Measurements from ENCODE around the gene NPTXR. TPM values are rescaled to one million over a fixed set of nuclear protein-coding genes. Genes with fewer than 3 reads are reported as not detected.

Gene NPTXR
- total RNA-seq, 2 experiments from 2014 or later, result 1.9 to 2.5 TPM

GRCh38 chr22:38835888-38836301, 7.9 kb downstream of the NPTXR start:
- DNase-seq, result no peak
- H3K4me3 Mint-ChIP-seq, result no peak overlapping the region
- ChIA-PET POLR2A (no interaction called here), CTCF (interaction anchor here (3.7 kb wide), 1 partner anchor 34 kb away, joined by 17 read pairs; no protein-coding TSS in a partner anchor)
- H3K9me3 Mint-ChIP-seq, result no peaks in the 10 kb centered on the region
- intact Hi-C loops (cut with micrococcal nuclease), result no loop called here
- no peaks in the 10 kb centered on the region for H3K36me3 Mint-ChIP-seq
- H3K4me1 Mint-ChIP-seq (ENCODE audit: low read depth), result no peaks in the 10 kb centered on the region
- peaks cover 2% of the 10 kb centered on the region for H3K27me3 Mint-ChIP-seq
- no peak overlapping the region for H3K27ac Mint-ChIP-seq

- H3K4me1 Mint-ChIP-seq (ENCODE audit: low read depth), result no peaks in the 10 kb centered on the region
Observed at GRCh38 chr22:38834991-38835390, 8.8 kb downstream of the NPTXR start.

GRCh38 chr22:38834215-38834953, 9.4 kb downstream of the NPTXR start:
- no peak overlapping the region for H3K27ac Mint-ChIP-seq
- no peaks in the 10 kb centered on the region for H3K4me1 Mint-ChIP-seq (ENCODE audit: low read depth)
- DNase-seq, result no peak
- ChIA-PET POLR2A (no interaction called here), CTCF (interaction anchor here (0.6 kb wide), 1 partner anchor 37 kb away, joined by 3 read pairs; no protein-coding TSS in a partner anchor)
- no peak overlapping the region for H3K4me3 Mint-ChIP-seq
- intact Hi-C loops (cut with micrococcal nuclease), result no loop called here
- no peaks in the 10 kb centered on the region for H3K27me3 Mint-ChIP-seq
- no peaks in the 10 kb centered on the region for H3K9me3 Mint-ChIP-seq
- H3K36me3 Mint-ChIP-seq, result no peaks in the 10 kb centered on the region

More at GRCh38 chr22:38834991-38835390, 8.8 kb downstream of the NPTXR start:
- H3K27ac Mint-ChIP-seq, result no peak overlapping the region
- no peak for DNase-seq
- no peaks in the 10 kb centered on the region for H3K36me3 Mint-ChIP-seq
- no peak overlapping the region for H3K4me3 Mint-ChIP-seq
- H3K9me3 Mint-ChIP-seq, result no peaks in the 10 kb centered on the region
- ChIA-PET POLR2A (no interaction called here), CTCF (interaction anchor here (0.6 kb wide), 1 partner anchor 36 kb away, joined by 3 read pairs; no protein-coding TSS in a partner anchor)
- no peaks in the 10 kb centered on the region for H3K27me3 Mint-ChIP-seq
- intact Hi-C loops (cut with micrococcal nuclease), result no loop called here

GRCh38 chr22:38833061-38833460, 10.8 kb downstream of the NPTXR start:
- CTCF ChIA-PET, result no interaction called here
- H3K27me3 Mint-ChIP-seq, result no peaks in the 10 kb centered on the region
- H3K36me3 Mint-ChIP-seq, result no peaks in the 10 kb centered on the region
- intact Hi-C loops (cut with micrococcal nuclease), result no loop called here
- H3K4me1 Mint-ChIP-seq (ENCODE audit: low read depth), result no peaks in the 10 kb centered on the region
- no peak overlapping the region for H3K4me3 Mint-ChIP-seq
- POLR2A ChIA-PET, result no interaction called here
- H3K9me3 Mint-ChIP-seq, result no peaks in the 10 kb centered on the region
- no peak overlapping the region for H3K27ac Mint-ChIP-seq
- no peak for DNase-seq

- Mint-ChIP-seq H3K4me3 (no peak overlapping the region), H3K9me3 (no peaks in the 10 kb centered on the region), H3K27ac (no peak overlapping the region), H3K4me1 (ENCODE audit: low read depth) (no peaks in the 10 kb centered on the region), H3K27me3 (no peaks in the 10 kb centered on the region), H3K36me3 (no peaks in the 10 kb centered on the region)
- DNase-seq, result no peak
- intact Hi-C loops (cut with micrococcal nuclease), result no loop called here
- ChIA-PET CTCF (interaction anchor here (1.0 kb wide), 1 partner anchor 40 kb away, joined by 3 read pairs; no protein-coding TSS in a partner anchor), POLR2A (no interaction called here)
Observed at GRCh38 chr22:38832005-38832978, 11.5 kb downstream of the NPTXR start.

- intact Hi-C loops (cut with micrococcal nuclease), result no loop called here
- Mint-ChIP-seq H3K27me3 (no peaks in the 10 kb centered on the region), H3K4me1 (ENCODE audit: low read depth) (no peaks in the 10 kb centered on the region), H3K36me3 (no peaks in the 10 kb centered on the region), H3K4me3 (no peak overlapping the region), H3K9me3 (no peaks in the 10 kb centered on the region), H3K27ac (no peak overlapping the region)
- ChIA-PET POLR2A (no interaction called here), CTCF (interaction anchor here (1.0 kb wide), 1 partner anchor 39 kb away, joined by 3 read pairs; no protein-coding TSS in a partner anchor)
- no peak for DNase-seq
Observed at GRCh38 chr22:38831166-38831945, 12.5 kb downstream of the NPTXR start.

GRCh38 chr22:38830845-38831108, 13.1 kb downstream of the NPTXR start:
- ChIA-PET CTCF (no interaction called here), POLR2A (no interaction called here)
- Mint-ChIP-seq H3K27me3 (no peaks in the 10 kb centered on the region), H3K27ac (no peak overlapping the region), H3K4me1 (ENCODE audit: low read depth) (no peaks in the 10 kb centered on the region), H3K9me3 (no peaks in the 10 kb centered on the region), H3K36me3 (no peaks in the 10 kb centered on the region), H3K4me3 (no peak overlapping the region)
- intact Hi-C loops (cut with micrococcal nuclease), result no loop called here
- DNase-seq, result no peak

GRCh38 chr22:38830026-38830844, 13.6 kb downstream of the NPTXR start:
- Mint-ChIP-seq H3K4me3 (no peak overlapping the region), H3K27me3 (no peaks in the 10 kb centered on the region), H3K36me3 (no peaks in the 10 kb centered on the region), H3K27ac (no peak overlapping the region), H3K9me3 (no peaks in the 10 kb centered on the region), H3K4me1 (ENCODE audit: low read depth) (no peaks in the 10 kb centered on the region)
- ChIA-PET POLR2A (no interaction called here), CTCF (interaction anchor here (0.7 kb wide), 1 partner anchor 97 kb away, joined by 3 read pairs; no protein-coding TSS in a partner anchor)
- intact Hi-C loops (cut with micrococcal nuclease), result no loop called here
- DNase-seq, result no peak

GRCh38 chr22:38829485-38829884, 14.3 kb downstream of the NPTXR start:
- POLR2A ChIA-PET, result no interaction called here
- Mint-ChIP-seq H3K4me1 (ENCODE audit: low read depth) (no peaks in the 10 kb centered on the region), H3K27ac (no peak overlapping the region), H3K9me3 (no peaks in the 10 kb centered on the region), H3K4me3 (no peak overlapping the region), H3K36me3 (no peaks in the 10 kb centered on the region), H3K27me3 (no peaks in the 10 kb centered on the region)
- CTCF ChIA-PET, result interaction anchor here (1.2 kb wide), 1 partner anchor 97 kb away, joined by 3 read pairs; no protein-coding TSS in a partner anchor
- intact Hi-C loops (cut with micrococcal nuclease), result no loop called here
- DNase-seq, result no peak

- intact Hi-C loops (cut with micrococcal nuclease), result no loop called here
- H3K9me3 Mint-ChIP-seq, result no peaks in the 10 kb centered on the region
- DNase-seq, result no peak
- H3K27me3 Mint-ChIP-seq, result no peaks in the 10 kb centered on the region
- H3K36me3 Mint-ChIP-seq, result no peaks in the 10 kb centered on the region
- ChIA-PET POLR2A (no interaction called here), CTCF (interaction anchor here (1.1 to 1.2 kb wide), 2 partner anchors 41 to 96 kb away, joined by 3 read pairs; no protein-coding TSS in a partner anchor)
- H3K27ac Mint-ChIP-seq, result no peak overlapping the region
- H3K4me1 Mint-ChIP-seq (ENCODE audit: low read depth), result no peaks in the 10 kb centered on the region
- no peak overlapping the region for H3K4me3 Mint-ChIP-seq
Observed at GRCh38 chr22:38828616-38829205, 15.1 kb downstream of the NPTXR start.

- intact Hi-C loops (cut with micrococcal nuclease), result no loop called here
- DNase-seq, result no peak
- H3K36me3 Mint-ChIP-seq, result no peaks in the 10 kb centered on the region
- no peaks in the 10 kb centered on the region for H3K9me3 Mint-ChIP-seq
- no peak overlapping the region for H3K27ac Mint-ChIP-seq
- ChIA-PET POLR2A (no interaction called here), CTCF (interaction anchor here (1.1 to 1.2 kb wide), 2 partner anchors 42 to 95 kb away, joined by 3 read pairs; no protein-coding TSS in a partner anchor)
- H3K27me3 Mint-ChIP-seq, result no peaks in the 10 kb centered on the region
- no peaks in the 10 kb centered on the region for H3K4me1 Mint-ChIP-seq (ENCODE audit: low read depth)
- no peak overlapping the region for H3K4me3 Mint-ChIP-seq
Observed at GRCh38 chr22:38828191-38828590, 15.6 kb downstream of the NPTXR start.

Data from activated CD4-positive, alpha-beta memory T cell treated with anti-CD3 and anti-CD28 coated beads for 36 hours (primary cell).